ENCODE measurements around the gene FBN2. TPM values are rescaled to one million over a fixed set of nuclear protein-coding genes. Genes with fewer than 3 reads are reported as not detected.

FBN2 gene
- total and polyA plus RNA-seq, 7 donors, result 0.23 to 2.0 (median 0.51) TPM; not detected in 1

DNA sequence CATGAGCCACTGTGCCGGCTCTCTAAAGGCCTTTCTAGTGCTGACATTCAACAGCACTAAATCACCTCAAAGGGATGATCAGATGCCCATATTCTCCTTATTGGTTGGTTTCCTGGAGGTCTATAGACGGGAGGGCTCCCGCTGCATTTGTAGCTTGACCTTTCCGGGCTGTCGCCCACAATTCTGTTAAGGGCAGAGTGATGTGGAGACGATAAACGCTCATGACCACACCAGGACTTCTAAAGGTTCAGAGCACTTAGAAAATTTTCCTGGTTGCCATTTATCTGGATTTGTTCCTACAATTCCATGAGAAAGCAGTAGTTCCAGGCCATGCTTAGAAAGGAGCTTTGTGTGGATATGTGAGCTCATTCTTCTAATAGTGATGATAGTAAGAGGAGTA, 284.2 kb downstream of the FBN2 start:
- no peak overlapping the region for H3K27ac ChIP-seq
- no peaks in the 10 kb centered on the region for H3K36me3 ChIP-seq
- H3K27me3 ChIP-seq, result no peaks in the 10 kb centered on the region
- intact Hi-C loops (cut with DNase I), result no loop called here
- H3K9me3 ChIP-seq, result no peaks in the 10 kb centered on the region
- H3K4me1 ChIP-seq, result peaks cover 0 to 17% (median 0%) of the 10 kb centered on the region in 4 donors
- no peak overlapping the region for H3K4me3 ChIP-seq
- TF ChIP-seq POLR2A (IDR thresholded peaks at IDR 0.05), result no peak
- no peak for TF ChIP-seq EP300 (IDR thresholded peaks at IDR 0.05)
- TF ChIP-seq, protein P1, sequence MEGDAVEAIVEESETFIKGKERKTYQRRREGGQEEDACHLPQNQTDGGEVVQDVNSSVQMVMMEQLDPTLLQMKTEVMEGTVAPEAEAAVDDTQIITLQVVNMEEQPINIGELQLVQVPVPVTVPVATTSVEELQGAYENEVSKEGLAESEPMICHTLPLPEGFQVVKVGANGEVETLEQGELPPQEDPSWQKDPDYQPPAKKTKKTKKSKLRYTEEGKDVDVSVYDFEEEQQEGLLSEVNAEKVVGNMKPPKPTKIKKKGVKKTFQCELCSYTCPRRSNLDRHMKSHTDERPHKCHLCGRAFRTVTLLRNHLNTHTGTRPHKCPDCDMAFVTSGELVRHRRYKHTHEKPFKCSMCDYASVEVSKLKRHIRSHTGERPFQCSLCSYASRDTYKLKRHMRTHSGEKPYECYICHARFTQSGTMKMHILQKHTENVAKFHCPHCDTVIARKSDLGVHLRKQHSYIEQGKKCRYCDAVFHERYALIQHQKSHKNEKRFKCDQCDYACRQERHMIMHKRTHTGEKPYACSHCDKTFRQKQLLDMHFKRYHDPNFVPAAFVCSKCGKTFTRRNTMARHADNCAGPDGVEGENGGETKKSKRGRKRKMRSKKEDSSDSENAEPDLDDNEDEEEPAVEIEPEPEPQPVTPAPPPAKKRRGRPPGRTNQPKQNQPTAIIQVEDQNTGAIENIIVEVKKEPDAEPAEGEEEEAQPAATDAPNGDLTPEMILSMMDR (IDR thresholded peaks at IDR 0.05), result no peak
- TF ChIP-seq POLR2AphosphoS5 (IDR thresholded peaks at IDR 0.05), result no peak
- WGBS, 2 donors, result 92 to 95% methylated on average over 7 of the region's 7 CpGs
- no peak for DNase-seq

DNA sequence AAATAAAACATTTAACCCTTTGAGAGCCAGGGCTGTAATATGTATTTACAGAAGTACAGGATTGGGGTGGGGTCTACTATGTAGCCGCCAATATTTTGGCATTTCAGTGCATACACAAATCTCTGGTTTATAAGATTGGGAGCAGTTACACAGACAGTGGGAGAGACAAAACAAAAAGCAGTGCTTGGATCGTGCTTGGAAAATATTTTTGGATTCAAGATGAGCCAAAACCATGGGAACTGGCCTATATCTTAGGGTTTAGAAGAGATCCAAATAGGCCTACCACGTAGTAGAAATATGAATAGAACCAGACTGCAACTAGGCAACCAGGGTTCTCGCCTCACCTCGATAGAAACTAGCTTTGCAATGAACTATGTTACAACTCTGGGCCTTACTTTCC, 284.9 kb downstream of the FBN2 start:
- DNase-seq, result no peak
- no peaks in the 10 kb centered on the region for H3K9me3 ChIP-seq
- H3K27ac ChIP-seq, result no peak overlapping the region
- intact Hi-C loops (cut with DNase I), result no loop called here
- H3K27me3 ChIP-seq, result no peaks in the 10 kb centered on the region
- H3K4me3 ChIP-seq, result no peak overlapping the region
- peaks cover 0 to 17% (median 0%) of the 10 kb centered on the region in 4 donors for H3K4me1 ChIP-seq
- no peaks in the 10 kb centered on the region for H3K36me3 ChIP-seq
- 71 to 81% methylated on average over 5 of the region's 5 CpGs for WGBS, 2 donors
- no peak for TF ChIP-seq POLR2A (IDR thresholded peaks at IDR 0.05)
- TF ChIP-seq EP300 (IDR thresholded peaks at IDR 0.05), result no peak
- TF ChIP-seq, protein P1 (IDR thresholded peaks at IDR 0.05), result no peak
- TF ChIP-seq POLR2AphosphoS5 (IDR thresholded peaks at IDR 0.05), result no peak

DNA sequence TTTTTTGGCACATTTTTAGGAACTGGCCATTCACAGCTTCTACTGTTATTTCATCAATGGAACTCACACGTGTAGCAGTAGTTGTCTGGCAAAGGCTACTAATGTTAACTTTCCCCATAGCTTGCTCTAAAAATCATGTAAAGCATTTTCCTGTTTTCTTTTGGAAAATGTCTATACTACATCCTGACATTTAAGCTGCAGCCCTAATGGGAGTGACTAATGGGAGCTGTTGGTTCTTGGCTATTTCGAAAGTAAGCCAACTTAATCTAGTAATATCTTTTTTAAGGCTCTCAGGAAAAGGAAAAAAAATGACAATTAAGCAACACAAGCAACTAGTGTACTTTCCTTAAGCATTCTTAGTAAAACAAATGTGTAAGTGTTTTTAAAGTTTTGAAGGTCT, 285.3 kb downstream of the FBN2 start:
- Histone ChIP-seq H3K27me3 (no peaks in the 10 kb centered on the region), H3K4me1 (peaks cover 0 to 17% (median 0%) of the 10 kb centered on the region in 4 donors), H3K27ac (no peak overlapping the region), H3K36me3 (no peaks in the 10 kb centered on the region), H3K4me3 (no peak overlapping the region), H3K9me3 (no peaks in the 10 kb centered on the region)
- intact Hi-C loops (cut with DNase I), result no loop called here
- DNase-seq, result no peak
- no peak for TF ChIP-seq POLR2AphosphoS5 (IDR thresholded peaks at IDR 0.05)
- TF ChIP-seq, protein P1 (IDR thresholded peaks at IDR 0.05), result no peak
- no peak for TF ChIP-seq POLR2A (IDR thresholded peaks at IDR 0.05)
- no peak for TF ChIP-seq EP300 (IDR thresholded peaks at IDR 0.05)
- 68 to 71% methylated on average over 2 of the region's 2 CpGs for WGBS, 2 donors

DNA sequence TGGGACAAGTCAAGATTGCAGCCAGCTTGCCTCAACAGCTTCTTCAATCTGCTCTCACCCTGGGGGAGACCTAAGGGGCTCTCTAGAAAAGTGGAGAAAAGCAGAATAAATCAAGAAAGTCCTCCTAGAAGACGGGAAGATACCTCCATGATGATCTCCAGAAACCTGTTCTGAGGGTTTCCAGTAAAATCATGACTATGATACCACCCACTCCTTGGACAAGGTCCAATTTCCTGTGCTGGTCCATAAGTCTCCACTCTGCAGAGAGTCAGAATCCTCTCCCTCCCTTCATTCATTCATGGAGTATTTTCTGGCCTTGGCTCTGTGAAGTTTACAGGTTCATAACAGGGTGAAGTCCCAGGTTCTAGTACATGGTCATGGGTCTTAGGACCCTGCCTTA, 285.8 kb downstream of the FBN2 start:
- WGBS, 2 donors, result 58 to 87% methylated on average over 1 of the region's 1 CpG
- no peaks in the 10 kb centered on the region for H3K27me3 ChIP-seq
- no peaks in the 10 kb centered on the region for H3K9me3 ChIP-seq
- no peaks in the 10 kb centered on the region for H3K36me3 ChIP-seq
- no peak overlapping the region for H3K27ac ChIP-seq
- no peak overlapping the region for H3K4me3 ChIP-seq
- no peak for DNase-seq
- no peak for TF ChIP-seq POLR2AphosphoS5 (IDR thresholded peaks at IDR 0.05)
- no peak for TF ChIP-seq POLR2A (IDR thresholded peaks at IDR 0.05)
- TF ChIP-seq, protein P1 (IDR thresholded peaks at IDR 0.05), result no peak
- no peak for TF ChIP-seq EP300 (IDR thresholded peaks at IDR 0.05)
- intact Hi-C loops (cut with DNase I), result no loop called here
- peaks cover 0 to 16% (median 0%) of the 10 kb centered on the region in 4 donors for H3K4me1 ChIP-seq

DNA sequence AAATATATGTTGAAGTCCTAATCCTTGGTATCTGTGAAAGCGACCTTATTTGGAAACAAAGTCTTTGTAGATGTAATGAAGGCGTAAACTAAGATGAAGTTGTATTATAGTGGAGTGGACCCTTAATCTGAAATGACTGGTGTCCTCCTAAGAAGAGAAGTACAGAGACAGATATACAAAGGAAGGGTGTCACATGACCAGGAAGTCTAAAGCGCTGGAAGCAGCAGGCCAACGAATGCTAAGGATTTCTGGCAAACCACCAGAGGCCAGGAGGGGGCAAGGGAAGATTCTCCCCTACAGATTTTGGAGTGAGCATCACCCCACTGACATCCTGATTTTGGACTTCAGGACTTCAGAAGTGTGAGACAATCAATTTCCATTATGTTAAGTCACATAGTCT, 292.1 kb downstream of the FBN2 start:
- Histone ChIP-seq H3K9me3 (no peaks in the 10 kb centered on the region), H3K4me3 (no peak overlapping the region), H3K4me1 (no peaks in the 10 kb centered on the region), H3K27me3 (no peaks in the 10 kb centered on the region), H3K27ac (no peak overlapping the region), H3K36me3 (no peaks in the 10 kb centered on the region)
- no peak for DNase-seq
- WGBS, 2 donors, result 80 to 89% methylated on average over 4 of the region's 4 CpGs
- TF ChIP-seq, protein P1 (IDR thresholded peaks at IDR 0.05), result no peak
- TF ChIP-seq POLR2AphosphoS5 (IDR thresholded peaks at IDR 0.05) (no peak), POLR2A (IDR thresholded peaks at IDR 0.05) (no peak), EP300 (IDR thresholded peaks at IDR 0.05) (no peak)
- intact Hi-C loops (cut with DNase I), result no loop called here
